ENCODE data around the gene CDCP2. TPM values are rescaled to one million over a fixed set of nuclear protein-coding genes. Genes with fewer than 3 reads are reported as not detected.

CDCP2 gene
- total RNA-seq (2021), result 0.07 TPM in 1 of 3 replicates, not detected in the others
- Bru-seq, nascent RNA, result not detected
- long read RNA-seq, experiment 1, result 0 reads
- long read RNA-seq, experiment 2, result 0 reads
- long read RNA-seq, experiment 3, result 0 reads

DNA sequence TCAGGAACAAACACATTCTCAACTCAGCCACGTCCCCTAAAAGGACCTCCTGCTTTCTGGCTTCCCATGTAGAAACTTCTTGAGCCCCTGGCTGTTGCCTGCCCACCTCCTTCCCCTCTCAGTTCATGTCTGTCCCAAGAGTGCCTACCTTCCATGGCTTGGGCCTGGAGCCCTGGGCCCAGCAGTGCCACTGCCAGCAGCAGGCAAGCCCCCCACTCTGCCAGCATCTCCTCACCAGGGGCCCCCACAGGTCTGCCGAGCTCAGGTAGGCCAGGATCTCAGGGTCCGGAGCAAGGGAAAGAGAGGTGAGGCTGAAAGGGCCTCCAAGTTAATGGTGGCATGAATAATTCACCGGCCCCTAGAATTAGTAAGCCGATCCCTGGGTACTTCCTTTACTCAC lies at the start of gene CDCP2:
TSS of gene CDCP2 (minus strand) at position 305 of the 400 bp plus-strand sequence. CDS start at position 227, 78 bp downstream.
- Mint-ChIP-seq H3K9me3 (no peaks in the 10 kb centered on the region), H3K27me3 (ENCODE audit: low read depth) (no peaks in the 10 kb centered on the region), H3K36me3 (no peaks in the 10 kb centered on the region), H3K27ac (0 out of 2 replicates have a peak within 1 kb of the TSS, but pooled peaks have one; percentile 48), H3K4me1 (peaks cover 13% of the 10 kb centered on the region), H3K4me3 (no peak within 1 kb of the TSS)
- ChIA-PET POLR2A (interaction anchor here (1.0 kb wide), 1 partner anchor 12 kb away, joined by 3 read pairs; no protein-coding TSS in a partner anchor), CTCF (interaction anchor here (1.1 to 1.5 kb wide), 2 partner anchors 32 to 161 kb away, joined by 3 to 7 read pairs; no protein-coding TSS in a partner anchor)
- TF ChIP-seq ZNF416 (CRISPR knock-in tag; IDR thresholded peaks at IDR 0.05), result no peak
- TF ChIP-seq, protein P1, sequence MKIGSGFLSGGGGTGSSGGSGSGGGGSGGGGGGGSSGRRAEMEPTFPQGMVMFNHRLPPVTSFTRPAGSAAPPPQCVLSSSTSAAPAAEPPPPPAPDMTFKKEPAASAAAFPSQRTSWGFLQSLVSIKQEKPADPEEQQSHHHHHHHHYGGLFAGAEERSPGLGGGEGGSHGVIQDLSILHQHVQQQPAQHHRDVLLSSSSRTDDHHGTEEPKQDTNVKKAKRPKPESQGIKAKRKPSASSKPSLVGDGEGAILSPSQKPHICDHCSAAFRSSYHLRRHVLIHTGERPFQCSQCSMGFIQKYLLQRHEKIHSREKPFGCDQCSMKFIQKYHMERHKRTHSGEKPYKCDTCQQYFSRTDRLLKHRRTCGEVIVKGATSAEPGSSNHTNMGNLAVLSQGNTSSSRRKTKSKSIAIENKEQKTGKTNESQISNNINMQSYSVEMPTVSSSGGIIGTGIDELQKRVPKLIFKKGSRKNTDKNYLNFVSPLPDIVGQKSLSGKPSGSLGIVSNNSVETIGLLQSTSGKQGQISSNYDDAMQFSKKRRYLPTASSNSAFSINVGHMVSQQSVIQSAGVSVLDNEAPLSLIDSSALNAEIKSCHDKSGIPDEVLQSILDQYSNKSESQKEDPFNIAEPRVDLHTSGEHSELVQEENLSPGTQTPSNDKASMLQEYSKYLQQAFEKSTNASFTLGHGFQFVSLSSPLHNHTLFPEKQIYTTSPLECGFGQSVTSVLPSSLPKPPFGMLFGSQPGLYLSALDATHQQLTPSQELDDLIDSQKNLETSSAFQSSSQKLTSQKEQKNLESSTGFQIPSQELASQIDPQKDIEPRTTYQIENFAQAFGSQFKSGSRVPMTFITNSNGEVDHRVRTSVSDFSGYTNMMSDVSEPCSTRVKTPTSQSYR (CRISPR knock-in tag; IDR thresholded peaks at IDR 0.05), result no peak
- TF ChIP-seq SMAD3 (CRISPR knock-in tag; IDR thresholded peaks at IDR 0.05; ENCODE audit: borderline replicate concordance), result no peak
- no peak for TF ChIP-seq NFE2L1 (CRISPR knock-in tag; IDR thresholded peaks at IDR 0.05)
- TF ChIP-seq OVOL2 (CRISPR knock-in tag; IDR thresholded peaks at IDR 0.05; ENCODE audit: borderline replicate concordance), result no peak
- TF ChIP-seq, protein P2, sequence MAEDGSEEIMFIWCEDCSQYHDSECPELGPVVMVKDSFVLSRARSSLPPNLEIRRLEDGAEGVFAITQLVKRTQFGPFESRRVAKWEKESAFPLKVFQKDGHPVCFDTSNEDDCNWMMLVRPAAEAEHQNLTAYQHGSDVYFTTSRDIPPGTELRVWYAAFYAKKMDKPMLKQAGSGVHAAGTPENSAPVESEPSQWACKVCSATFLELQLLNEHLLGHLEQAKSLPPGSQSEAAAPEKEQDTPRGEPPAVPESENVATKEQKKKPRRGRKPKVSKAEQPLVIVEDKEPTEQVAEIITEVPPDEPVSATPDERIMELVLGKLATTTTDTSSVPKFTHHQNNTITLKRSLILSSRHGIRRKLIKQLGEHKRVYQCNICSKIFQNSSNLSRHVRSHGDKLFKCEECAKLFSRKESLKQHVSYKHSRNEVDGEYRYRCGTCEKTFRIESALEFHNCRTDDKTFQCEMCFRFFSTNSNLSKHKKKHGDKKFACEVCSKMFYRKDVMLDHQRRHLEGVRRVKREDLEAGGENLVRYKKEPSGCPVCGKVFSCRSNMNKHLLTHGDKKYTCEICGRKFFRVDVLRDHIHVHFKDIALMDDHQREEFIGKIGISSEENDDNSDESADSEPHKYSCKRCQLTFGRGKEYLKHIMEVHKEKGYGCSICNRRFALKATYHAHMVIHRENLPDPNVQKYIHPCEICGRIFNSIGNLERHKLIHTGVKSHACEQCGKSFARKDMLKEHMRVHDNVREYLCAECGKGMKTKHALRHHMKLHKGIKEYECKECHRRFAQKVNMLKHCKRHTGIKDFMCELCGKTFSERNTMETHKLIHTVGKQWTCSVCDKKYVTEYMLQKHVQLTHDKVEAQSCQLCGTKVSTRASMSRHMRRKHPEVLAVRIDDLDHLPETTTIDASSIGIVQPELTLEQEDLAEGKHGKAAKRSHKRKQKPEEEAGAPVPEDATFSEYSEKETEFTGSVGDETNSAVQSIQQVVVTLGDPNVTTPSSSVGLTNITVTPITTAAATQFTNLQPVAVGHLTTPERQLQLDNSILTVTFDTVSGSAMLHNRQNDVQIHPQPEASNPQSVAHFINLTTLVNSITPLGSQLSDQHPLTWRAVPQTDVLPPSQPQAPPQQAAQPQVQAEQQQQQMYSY (CRISPR knock-in tag; IDR thresholded peaks at IDR 0.05), result no peak
- TF ChIP-seq JUN (CRISPR knock-in tag; IDR thresholded peaks at IDR 0.05), result no peak
- TF ChIP-seq, protein P3, sequence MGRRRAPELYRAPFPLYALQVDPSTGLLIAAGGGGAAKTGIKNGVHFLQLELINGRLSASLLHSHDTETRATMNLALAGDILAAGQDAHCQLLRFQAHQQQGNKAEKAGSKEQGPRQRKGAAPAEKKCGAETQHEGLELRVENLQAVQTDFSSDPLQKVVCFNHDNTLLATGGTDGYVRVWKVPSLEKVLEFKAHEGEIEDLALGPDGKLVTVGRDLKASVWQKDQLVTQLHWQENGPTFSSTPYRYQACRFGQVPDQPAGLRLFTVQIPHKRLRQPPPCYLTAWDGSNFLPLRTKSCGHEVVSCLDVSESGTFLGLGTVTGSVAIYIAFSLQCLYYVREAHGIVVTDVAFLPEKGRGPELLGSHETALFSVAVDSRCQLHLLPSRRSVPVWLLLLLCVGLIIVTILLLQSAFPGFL (CRISPR knock-in tag; IDR thresholded peaks at IDR 0.05; ENCODE audit: borderline replicate concordance), result no peak
- TF ChIP-seq, protein P4, sequence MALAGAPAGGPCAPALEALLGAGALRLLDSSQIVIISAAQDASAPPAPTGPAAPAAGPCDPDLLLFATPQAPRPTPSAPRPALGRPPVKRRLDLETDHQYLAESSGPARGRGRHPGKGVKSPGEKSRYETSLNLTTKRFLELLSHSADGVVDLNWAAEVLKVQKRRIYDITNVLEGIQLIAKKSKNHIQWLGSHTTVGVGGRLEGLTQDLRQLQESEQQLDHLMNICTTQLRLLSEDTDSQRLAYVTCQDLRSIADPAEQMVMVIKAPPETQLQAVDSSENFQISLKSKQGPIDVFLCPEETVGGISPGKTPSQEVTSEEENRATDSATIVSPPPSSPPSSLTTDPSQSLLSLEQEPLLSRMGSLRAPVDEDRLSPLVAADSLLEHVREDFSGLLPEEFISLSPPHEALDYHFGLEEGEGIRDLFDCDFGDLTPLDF (CRISPR knock-in tag; IDR thresholded peaks at IDR 0.05), result no peak
- TF ChIP-seq, protein P5, sequence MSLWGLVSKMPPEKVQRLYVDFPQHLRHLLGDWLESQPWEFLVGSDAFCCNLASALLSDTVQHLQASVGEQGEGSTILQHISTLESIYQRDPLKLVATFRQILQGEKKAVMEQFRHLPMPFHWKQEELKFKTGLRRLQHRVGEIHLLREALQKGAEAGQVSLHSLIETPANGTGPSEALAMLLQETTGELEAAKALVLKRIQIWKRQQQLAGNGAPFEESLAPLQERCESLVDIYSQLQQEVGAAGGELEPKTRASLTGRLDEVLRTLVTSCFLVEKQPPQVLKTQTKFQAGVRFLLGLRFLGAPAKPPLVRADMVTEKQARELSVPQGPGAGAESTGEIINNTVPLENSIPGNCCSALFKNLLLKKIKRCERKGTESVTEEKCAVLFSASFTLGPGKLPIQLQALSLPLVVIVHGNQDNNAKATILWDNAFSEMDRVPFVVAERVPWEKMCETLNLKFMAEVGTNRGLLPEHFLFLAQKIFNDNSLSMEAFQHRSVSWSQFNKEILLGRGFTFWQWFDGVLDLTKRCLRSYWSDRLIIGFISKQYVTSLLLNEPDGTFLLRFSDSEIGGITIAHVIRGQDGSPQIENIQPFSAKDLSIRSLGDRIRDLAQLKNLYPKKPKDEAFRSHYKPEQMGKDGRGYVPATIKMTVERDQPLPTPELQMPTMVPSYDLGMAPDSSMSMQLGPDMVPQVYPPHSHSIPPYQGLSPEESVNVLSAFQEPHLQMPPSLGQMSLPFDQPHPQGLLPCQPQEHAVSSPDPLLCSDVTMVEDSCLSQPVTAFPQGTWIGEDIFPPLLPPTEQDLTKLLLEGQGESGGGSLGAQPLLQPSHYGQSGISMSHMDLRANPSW (CRISPR knock-in tag; conservative IDR thresholded peaks at IDR 0.05; ENCODE audit: low read depth), result no peak
- DNase-seq (ENCODE audit: low spot score) (no peak), ATAC-seq (no peak)

DNA sequence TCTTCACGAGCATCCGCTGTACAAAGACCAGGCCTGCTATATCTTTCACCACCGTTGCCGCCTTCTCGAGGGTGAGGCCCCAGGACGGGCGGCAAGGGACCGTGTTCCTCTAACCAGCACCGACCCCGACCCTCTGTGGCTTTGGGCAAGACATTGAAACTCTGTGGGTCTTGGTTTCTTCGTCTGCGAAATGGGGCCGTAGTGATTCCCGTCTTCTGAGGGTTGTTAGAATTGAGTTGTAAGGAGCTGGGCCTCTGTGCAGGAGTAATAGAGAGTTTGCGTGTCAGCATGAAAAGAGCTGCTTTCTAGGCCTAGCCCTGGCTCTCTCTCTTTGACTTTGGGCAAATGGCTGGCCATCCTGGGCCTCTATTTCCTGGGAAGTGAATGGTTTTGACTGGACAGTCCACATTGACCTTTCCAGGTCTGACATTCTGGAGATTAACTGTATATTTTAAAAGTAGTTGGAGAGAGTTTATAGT lies 47.8 kb upstream of the CDCP2 start:
- Mint-ChIP-seq H3K36me3 (peaks cover 16% of the 10 kb centered on the region), H3K9me3 (no peaks in the 10 kb centered on the region), H3K4me3 (peak overlapping the region; percentile 86), H3K27ac (peak overlapping the region; percentile 17; the same call in 1 of the 2 replicates), H3K4me1 (peaks cover 17% of the 10 kb centered on the region), H3K27me3 (ENCODE audit: low read depth) (no peaks in the 10 kb centered on the region)
- no peak for ATAC-seq
- ChIA-PET POLR2A (interaction anchor here (1.1 to 1.5 kb wide), 2 partner anchors 206 to 207 kb away, joined by 4 to 5 read pairs; partner anchors contain the start of gene SSBP3), CTCF (interaction anchor here (0.6 to 3.5 kb wide), 7 partner anchors 20 to 289 kb away, joined by 3 to 25 read pairs (median 5); no protein-coding TSS in a partner anchor)
- no peak for TF ChIP-seq HMGA2 (CRISPR knock-in tag; IDR thresholded peaks at IDR 0.05)
- TF ChIP-seq FOXJ3 (CRISPR knock-in tag; IDR thresholded peaks at IDR 0.05; ENCODE audit: borderline replicate concordance), result no peak
- DNase-seq (ENCODE audit: low spot score), result no peak

Measured in WTC11 (cell line).